Cardiac muscle cell (in vitro differentiated cells and primary cell): ENCODE data around the gene GREM2. TPM values are rescaled to one million over a fixed set of nuclear protein-coding genes. Genes with fewer than 3 reads are reported as not detected.

Experiments
- DNase-seq, 2 donors: peaks; one replicate each; pipeline versions ENCODE4 v3.0.0 to v3.0.0-alpha.2; 2010 to 2017; ENCODE audit warnings: low read depth in 1 of 2, low spot score in 1 of 2
- H3K27ac ChIP-seq: fragments of 200-600 bp; sonication (generic); 2 replicates; pipeline ENCODE4 v1.5.1; 2016
- H3K27me3 ChIP-seq: fragments of 200-600 bp; sonication (generic); 2 replicates; pipeline ENCODE4 v1.6.0; 2016; ENCODE audit warnings: control low read depth
- H3K36me3 ChIP-seq: fragments of 200-600 bp; sonication (generic); 2 replicates; pipeline ENCODE4 v1.5.1; 2016; ENCODE audit warnings: control low read depth
- H3K4me1 ChIP-seq: fragments of 200-600 bp; sonication (generic); 2 replicates; pipeline ENCODE4 v1.8.1; 2017; ENCODE audit warnings: low read depth, mild to moderate bottlenecking, mixed run types
- H3K4me3 ChIP-seq: fragments of 200-600 bp; sonication (generic); 2 replicates; pipeline ENCODE4 v1.5.1; 2016; ENCODE audit warnings: mild to moderate bottlenecking
- H3K9me3 ChIP-seq: fragments of 200-600 bp; sonication (generic); 2 replicates; pipeline ENCODE4 v1.5.1; 2017; ENCODE audit warnings: low read depth, mild to moderate bottlenecking, control low read depth
- polyA plus RNA-seq: library from polyadenylated mRNA; unstranded; fragments of >200 nt; fragmentation: Nextera tagmentation; extraction: Ambion mirVana; gene quantifications from 2 replicates; pipeline ENCODE4 v1.2.1, GENCODE V29; 2016
- total RNA-seq: library from RNA; depleted of rRNA; stranded (reverse); fragments of >200 nt; gene quantifications from 2 replicates; pipeline ENCODE4 v1.2.3, GENCODE V29; 2016
- TF ChIP-seq, protein P1 (sequence below): IDR thresholded peaks from 2 replicates; pipeline ENCODE4 v1.5.1; 2012; ENCODE audit warnings: low read depth, mild to moderate bottlenecking, low read length

Gene GREM2
- total and polyA plus RNA-seq, 2 experiments from 2014 or later: 10.5 to 17.2 TPM

DNA sequence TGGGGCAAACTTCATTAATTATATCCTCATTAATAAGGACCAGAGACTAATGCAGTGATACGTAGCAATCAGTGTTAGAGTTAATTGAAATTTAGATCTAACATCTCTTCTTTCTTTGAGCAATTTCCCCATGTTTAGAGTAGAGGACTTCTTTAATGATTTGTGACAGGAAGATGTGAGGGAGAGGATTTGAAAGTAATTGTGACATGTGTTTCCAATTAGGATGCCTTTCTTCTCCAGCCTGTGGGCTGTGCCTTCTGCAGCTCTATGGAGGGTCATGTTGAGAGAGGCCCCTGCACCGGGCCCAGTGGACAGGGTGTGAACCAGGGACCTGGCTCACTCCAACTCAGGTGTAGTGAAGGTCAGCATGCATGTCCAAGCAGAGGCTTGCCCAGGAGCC is 103.0 kb downstream of the GREM2 start:
- DNase-seq: no peak
- no peaks in the 10 kb centered on the region for H3K36me3 ChIP-seq
- H3K9me3 ChIP-seq: no peaks in the 10 kb centered on the region
- H3K4me3 ChIP-seq: no peak overlapping the region
- no peaks in the 10 kb centered on the region for H3K27me3 ChIP-seq
- no peak overlapping the region for H3K27ac ChIP-seq
- TF ChIP-seq, protein P1, sequence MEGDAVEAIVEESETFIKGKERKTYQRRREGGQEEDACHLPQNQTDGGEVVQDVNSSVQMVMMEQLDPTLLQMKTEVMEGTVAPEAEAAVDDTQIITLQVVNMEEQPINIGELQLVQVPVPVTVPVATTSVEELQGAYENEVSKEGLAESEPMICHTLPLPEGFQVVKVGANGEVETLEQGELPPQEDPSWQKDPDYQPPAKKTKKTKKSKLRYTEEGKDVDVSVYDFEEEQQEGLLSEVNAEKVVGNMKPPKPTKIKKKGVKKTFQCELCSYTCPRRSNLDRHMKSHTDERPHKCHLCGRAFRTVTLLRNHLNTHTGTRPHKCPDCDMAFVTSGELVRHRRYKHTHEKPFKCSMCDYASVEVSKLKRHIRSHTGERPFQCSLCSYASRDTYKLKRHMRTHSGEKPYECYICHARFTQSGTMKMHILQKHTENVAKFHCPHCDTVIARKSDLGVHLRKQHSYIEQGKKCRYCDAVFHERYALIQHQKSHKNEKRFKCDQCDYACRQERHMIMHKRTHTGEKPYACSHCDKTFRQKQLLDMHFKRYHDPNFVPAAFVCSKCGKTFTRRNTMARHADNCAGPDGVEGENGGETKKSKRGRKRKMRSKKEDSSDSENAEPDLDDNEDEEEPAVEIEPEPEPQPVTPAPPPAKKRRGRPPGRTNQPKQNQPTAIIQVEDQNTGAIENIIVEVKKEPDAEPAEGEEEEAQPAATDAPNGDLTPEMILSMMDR: no peak
- H3K4me1 ChIP-seq: no peaks in the 10 kb centered on the region

DNA sequence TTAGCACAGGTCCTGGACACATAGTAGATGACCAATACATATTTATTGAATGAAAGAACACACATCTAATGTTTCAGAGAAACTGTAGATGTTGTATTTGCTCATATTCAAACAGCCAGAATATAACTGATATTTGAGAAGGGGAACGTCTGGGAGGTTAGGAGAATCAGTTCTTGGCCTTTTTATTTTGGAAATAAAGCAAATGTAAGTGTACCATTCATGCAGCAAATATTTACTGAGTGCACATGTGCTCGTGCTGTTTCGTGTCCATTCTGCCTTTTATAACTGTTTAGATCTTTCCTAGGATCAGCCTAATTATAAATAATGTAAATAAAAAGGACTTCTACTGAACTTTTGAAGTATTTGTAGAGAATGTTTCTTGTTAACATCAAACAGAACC is 103.8 kb downstream of the GREM2 start:
- H3K36me3 ChIP-seq: no peaks in the 10 kb centered on the region
- no peak for DNase-seq
- no peaks in the 10 kb centered on the region for H3K27me3 ChIP-seq
- no peak overlapping the region for H3K4me3 ChIP-seq
- no peaks in the 10 kb centered on the region for H3K4me1 ChIP-seq
- no peaks in the 10 kb centered on the region for H3K9me3 ChIP-seq
- no peak overlapping the region for H3K27ac ChIP-seq
- TF ChIP-seq, protein P1: no peak

DNA sequence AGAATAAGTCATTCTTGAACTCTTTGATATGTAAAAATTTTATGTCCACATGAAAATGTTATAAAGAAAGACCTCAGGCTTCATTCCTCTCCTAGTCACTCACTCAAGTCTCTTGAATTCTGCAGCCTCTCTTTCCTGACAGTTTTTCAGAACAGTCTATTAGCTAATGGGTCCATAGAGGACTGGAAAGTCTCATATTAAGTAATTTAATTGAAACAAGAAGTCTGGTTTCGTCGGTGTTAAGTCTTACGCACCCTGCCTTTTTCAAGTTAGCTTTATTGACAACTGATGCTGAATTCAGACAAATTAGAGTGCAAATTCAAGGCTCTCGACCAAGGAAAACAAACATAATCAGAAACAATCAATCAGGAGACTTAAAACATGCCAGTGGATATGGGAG is 105.8 kb downstream of the GREM2 start:
- no peak for DNase-seq
- H3K36me3 ChIP-seq: no peaks in the 10 kb centered on the region
- no peaks in the 10 kb centered on the region for H3K4me1 ChIP-seq
- H3K4me3 ChIP-seq: no peak overlapping the region
- no peaks in the 10 kb centered on the region for H3K27me3 ChIP-seq
- no peak overlapping the region for H3K27ac ChIP-seq
- no peaks in the 10 kb centered on the region for H3K9me3 ChIP-seq
- TF ChIP-seq, protein P1: no peak

GRCh38 chr1:240503558-240503957 is 108.4 kb downstream of the GREM2 start:
- no peaks in the 10 kb centered on the region for H3K27me3 ChIP-seq
- H3K4me1 ChIP-seq: no peaks in the 10 kb centered on the region
- no peak overlapping the region for H3K27ac ChIP-seq
- no peak for DNase-seq
- no peaks in the 10 kb centered on the region for H3K36me3 ChIP-seq
- H3K4me3 ChIP-seq: no peak overlapping the region
- H3K9me3 ChIP-seq: no peaks in the 10 kb centered on the region
- TF ChIP-seq, protein P1: no peak

DNA sequence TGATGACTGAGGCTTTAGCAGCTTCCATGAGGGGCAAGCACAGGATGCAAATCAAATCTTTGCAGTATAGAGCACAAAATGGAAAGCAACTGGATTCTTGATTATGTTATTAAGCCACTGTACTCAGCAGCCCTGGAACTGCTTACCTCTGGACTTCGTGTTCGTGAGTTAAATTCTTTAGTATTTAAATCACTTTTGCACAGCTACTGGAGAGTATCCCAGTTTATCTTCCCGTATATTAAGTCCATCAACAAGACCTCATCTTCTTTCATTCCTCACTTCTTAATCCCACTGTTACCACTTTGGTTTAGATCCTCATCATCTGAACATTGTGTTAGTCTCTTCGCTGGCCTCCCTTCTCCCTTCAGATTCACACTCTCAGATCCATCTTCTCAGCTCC is 108.9 kb downstream of the GREM2 start:
- DNase-seq: no peak
- peaks cover 5% of the 10 kb centered on the region for H3K4me1 ChIP-seq
- no peaks in the 10 kb centered on the region for H3K9me3 ChIP-seq
- no peak overlapping the region for H3K27ac ChIP-seq
- no peaks in the 10 kb centered on the region for H3K27me3 ChIP-seq
- H3K36me3 ChIP-seq: no peaks in the 10 kb centered on the region
- TF ChIP-seq, protein P1: no peak
- no peak overlapping the region for H3K4me3 ChIP-seq

GRCh38 chr1:240501115-240501514 is 110.8 kb downstream of the GREM2 start:
- peaks cover 5% of the 10 kb centered on the region for H3K4me1 ChIP-seq
- no peak overlapping the region for H3K4me3 ChIP-seq
- DNase-seq: no peak
- H3K27me3 ChIP-seq: no peaks in the 10 kb centered on the region
- H3K36me3 ChIP-seq: no peaks in the 10 kb centered on the region
- TF ChIP-seq, protein P1: no peak
- H3K27ac ChIP-seq: no peak overlapping the region
- no peaks in the 10 kb centered on the region for H3K9me3 ChIP-seq
